Activated gamma-delta T cell treated with Interleukin-2 at 50 U/mL for 16 hours (primary cell): ENCODE measurements around the gene ZNF428.
"Not testable (repeated sequence)": the region's sequence is repeated elsewhere in the genome, so short reads cannot be mapped to it uniquely, and the experiment has no call there.

ENCODE experiments used
- DNase-seq: peaks from one replicate; pipeline ENCODE4 v3.0.0-alpha.2; 2020

Gene ZNF428

GRCh38 chr19:43619262-43620060, at the start of gene ZNF428:
Gene ZNF428, minus strand, starts transcription at chr19:43619629. Its CDS starts 5,325 bp downstream, at chr19:43614304.
- DNase-seq: peak; percentile 80

GRCh38 chr19:43668406-43669109, 49.1 kb upstream of the ZNF428 start:
- DNase-seq: peak; percentile 89

GRCh38 chr19:43667876-43668405, 48.5 kb upstream of the ZNF428 start:
- DNase-seq: no peak

- no peak for DNase-seq
These were observed 47.9 kb upstream of the ZNF428 start for GRCh38 chr19:43667126-43667875.

GRCh38 chr19:43664018-43664417, 44.6 kb upstream of the ZNF428 start:
- DNase-seq: no peak

GRCh38 chr19:43662487-43662886, 43.1 kb upstream of the ZNF428 start:
- no peak for DNase-seq

GRCh38 chr19:43660971-43661360, 41.5 kb upstream of the ZNF428 start:
- DNase-seq: no peak

GRCh38 chr19:43660301-43660970, 41.0 kb upstream of the ZNF428 start:
- DNase-seq: no peak

GRCh38 chr19:43658494-43658893, 39.1 kb upstream of the ZNF428 start:
- DNase-seq: no peak

GRCh38 chr19:43658001-43658400, 38.6 kb upstream of the ZNF428 start:
- DNase-seq: no peak

GRCh38 chr19:43656436-43656835, 37.0 kb upstream of the ZNF428 start:
- DNase-seq: no peak

- no peak for DNase-seq
These were observed 33.1 kb upstream of the ZNF428 start for GRCh38 chr19:43652546-43652874.

- DNase-seq: peak; percentile 19
These were observed 32.5 kb upstream of the ZNF428 start for GRCh38 chr19:43651758-43652545.

- not testable (repeated sequence) for DNase-seq
These were observed 30.8 kb upstream of the ZNF428 start for GRCh38 chr19:43650276-43650675.

- no peak for DNase-seq
These were observed 30.1 kb upstream of the ZNF428 start for GRCh38 chr19:43649514-43649913.

- no peak for DNase-seq
These were observed 29.2 kb upstream of the ZNF428 start for GRCh38 chr19:43648633-43649032.

- no peak for DNase-seq
These were observed 24.8 kb upstream of the ZNF428 start for GRCh38 chr19:43644181-43644580.

- DNase-seq: no peak
These were observed 23.9 kb upstream of the ZNF428 start for GRCh38 chr19:43643326-43643725.

GRCh38 chr19:43642531-43642930, 23.1 kb upstream of the ZNF428 start:
- no peak for DNase-seq

GRCh38 chr19:43641333-43641732, 21.9 kb upstream of the ZNF428 start:
- no peak for DNase-seq

- DNase-seq: no peak
These were observed 21.0 kb upstream of the ZNF428 start for GRCh38 chr19:43640424-43640757.
